ENCODE results near the gene MCC.

The MCC gene

GRCh38 chr5:113029614-113030013 lies 458.6 kb downstream of the MCC start:
- no peak for TF ChIP-seq GATA2 (IDR thresholded peaks at IDR 0.05; ENCODE audit: low read depth, low read length)
- TF ChIP-seq GATA3 (IDR thresholded peaks at IDR 0.05; ENCODE audit: low read depth, low read length) = no peak

GRCh38 chr5:113027431-113027830 lies 460.8 kb downstream of the MCC start:
- TF ChIP-seq GATA2 (IDR thresholded peaks at IDR 0.05; ENCODE audit: low read depth, low read length) (no peak), GATA3 (IDR thresholded peaks at IDR 0.05; ENCODE audit: low read depth, low read length) (no peak)

GRCh38 chr5:113027015-113027414 lies 461.2 kb downstream of the MCC start:
- TF ChIP-seq GATA2 (IDR thresholded peaks at IDR 0.05; ENCODE audit: low read depth, low read length) (no peak), GATA3 (IDR thresholded peaks at IDR 0.05; ENCODE audit: low read depth, low read length) (no peak)

GRCh38 chr5:113026211-113026610 lies 462.0 kb downstream of the MCC start:
- TF ChIP-seq GATA2 (IDR thresholded peaks at IDR 0.05; ENCODE audit: low read depth, low read length) (no peak), GATA3 (IDR thresholded peaks at IDR 0.05; ENCODE audit: low read depth, low read length) (no peak)

DNA sequence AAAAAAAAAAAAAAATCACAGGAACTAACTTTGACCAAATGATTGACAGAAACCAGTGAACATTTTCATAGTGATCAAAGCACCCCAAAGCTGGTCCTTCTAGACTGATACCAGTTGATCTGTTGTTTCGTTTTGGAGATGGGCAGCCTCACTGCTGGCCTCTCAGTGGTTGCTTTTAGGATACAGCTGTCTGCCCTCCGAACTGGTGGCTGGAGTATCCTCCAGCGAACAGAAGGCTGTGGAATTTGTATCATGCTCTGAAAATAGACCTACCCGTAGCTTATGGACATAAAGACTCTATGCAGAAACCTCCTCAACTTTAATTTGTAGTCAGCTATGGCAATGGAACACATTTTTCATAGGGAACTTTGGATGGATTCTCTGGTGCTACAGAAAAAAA lies 462.7 kb downstream of the MCC start:
- TF ChIP-seq GATA2 (IDR thresholded peaks at IDR 0.05; ENCODE audit: low read depth, low read length) = no peak
- TF ChIP-seq GATA3 (IDR thresholded peaks at IDR 0.05; ENCODE audit: low read depth, low read length) = no peak

- TF ChIP-seq GATA3 (IDR thresholded peaks at IDR 0.05; ENCODE audit: low read depth, low read length) (no peak), GATA2 (IDR thresholded peaks at IDR 0.05; ENCODE audit: low read depth, low read length) (no peak)
Measured at GRCh38 chr5:113024076-113024697, 464.1 kb downstream of the MCC start.

GRCh38 chr5:113022661-113023060 lies 465.6 kb downstream of the MCC start:
- TF ChIP-seq GATA2 (IDR thresholded peaks at IDR 0.05; ENCODE audit: low read depth, low read length) = no peak
- no peak for TF ChIP-seq GATA3 (IDR thresholded peaks at IDR 0.05; ENCODE audit: low read depth, low read length)

GRCh38 chr5:113020461-113021273 lies 467.6 kb downstream of the MCC start:
- no peak for TF ChIP-seq GATA3 (IDR thresholded peaks at IDR 0.05; ENCODE audit: low read depth, low read length)

- TF ChIP-seq GATA2 (IDR thresholded peaks at IDR 0.05; ENCODE audit: low read depth, low read length) = no peak
- no peak for TF ChIP-seq GATA3 (IDR thresholded peaks at IDR 0.05; ENCODE audit: low read depth, low read length)
Measured at GRCh38 chr5:113017881-113018635, 470.2 kb downstream of the MCC start.

DNA sequence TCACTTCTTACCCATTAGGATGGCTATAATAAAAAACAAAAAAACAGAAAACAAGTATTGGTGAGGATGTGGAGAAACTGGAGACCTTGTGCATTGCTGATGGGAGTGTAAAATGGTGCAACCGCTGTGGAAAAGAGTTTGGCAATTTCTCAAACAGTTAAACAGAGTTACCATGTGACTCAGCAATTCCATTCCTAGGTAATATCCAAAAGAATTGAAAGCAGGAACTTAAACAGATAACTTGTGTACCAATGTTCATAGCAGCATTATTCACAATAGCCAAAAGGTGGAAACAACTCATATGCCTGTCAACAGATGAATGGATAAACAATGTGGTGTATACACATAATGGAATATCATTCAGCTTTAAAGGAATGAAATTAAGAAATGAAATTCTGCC lies 482.8 kb downstream of the MCC start:
- TF ChIP-seq GATA2 (IDR thresholded peaks at IDR 0.05; ENCODE audit: low read depth, low read length) (no peak), GATA3 (IDR thresholded peaks at IDR 0.05; ENCODE audit: low read depth, low read length) (no peak)

DNA sequence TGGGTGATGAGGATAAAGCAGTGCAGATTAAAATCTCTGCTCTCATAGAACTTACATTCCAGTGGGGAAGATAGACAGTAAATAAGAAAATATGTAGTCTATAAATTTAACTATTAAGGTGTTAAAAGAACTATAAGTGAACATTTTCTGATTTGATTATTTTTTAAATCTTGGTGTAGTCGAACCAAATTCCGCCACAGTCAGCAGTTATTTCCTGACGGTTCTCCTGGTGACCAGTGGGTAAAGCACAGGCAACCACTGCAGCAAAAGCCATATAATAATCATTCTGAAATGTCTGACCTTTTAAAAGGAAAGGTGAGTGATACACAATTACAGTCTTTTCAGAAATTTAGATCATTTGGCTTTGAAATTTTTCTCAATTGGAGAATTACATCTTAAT lies 484.5 kb downstream of the MCC start:
- TF ChIP-seq GATA2 (IDR thresholded peaks at IDR 0.05; ENCODE audit: low read depth, low read length) (no peak), GATA3 (IDR thresholded peaks at IDR 0.05; ENCODE audit: low read depth, low read length) (no peak)

DNA sequence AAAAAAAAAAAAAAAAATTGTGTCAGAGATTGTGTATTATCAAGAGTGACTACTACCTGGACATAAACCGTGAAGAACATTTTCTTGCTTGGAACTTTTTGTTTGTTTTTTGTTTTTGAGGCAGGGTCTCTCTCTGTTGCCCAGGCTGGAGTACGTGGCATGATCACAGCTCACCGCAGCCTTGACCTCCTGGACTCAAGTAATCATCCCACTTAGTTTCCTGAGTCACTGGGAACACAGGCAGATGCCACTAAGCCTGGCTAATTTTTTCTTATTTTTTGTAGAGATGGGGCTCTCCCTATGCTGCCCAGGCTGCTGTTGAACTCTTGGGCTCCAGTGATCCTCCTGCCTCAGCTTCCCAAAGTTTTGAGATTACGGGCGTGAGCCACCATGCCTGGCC lies 485.8 kb downstream of the MCC start:
- TF ChIP-seq GATA3 (IDR thresholded peaks at IDR 0.05; ENCODE audit: low read depth, low read length) (no peak), GATA2 (IDR thresholded peaks at IDR 0.05; ENCODE audit: low read depth, low read length) (no peak)

DNA sequence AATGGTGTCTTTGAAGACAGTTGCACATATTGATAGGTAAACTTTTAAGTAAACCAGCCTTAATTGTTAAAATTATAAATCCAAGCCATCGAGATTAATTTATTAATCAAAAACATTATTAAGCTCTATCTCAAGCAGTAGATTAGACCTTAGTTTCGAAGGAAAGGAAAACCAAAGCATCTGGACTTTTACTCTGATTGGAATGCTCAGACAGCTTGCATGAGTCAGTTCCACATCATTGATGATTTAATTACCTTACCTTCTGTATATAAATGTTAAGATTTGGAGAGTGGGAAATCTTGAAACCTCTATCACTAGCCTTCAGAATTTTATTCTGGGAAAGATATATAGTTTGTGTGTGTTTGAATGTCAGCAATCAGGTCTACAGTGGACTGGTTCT lies 487.8 kb downstream of the MCC start:
- TF ChIP-seq GATA3 (IDR thresholded peaks at IDR 0.05; ENCODE audit: low read depth, low read length) (no peak), GATA2 (IDR thresholded peaks at IDR 0.05; ENCODE audit: low read depth, low read length) (no peak)

GRCh38 chr5:112998296-112998695 lies 490.0 kb downstream of the MCC start:
- TF ChIP-seq GATA3 (IDR thresholded peaks at IDR 0.05; ENCODE audit: low read depth, low read length) (no peak), GATA2 (IDR thresholded peaks at IDR 0.05; ENCODE audit: low read depth, low read length) (no peak)
